ENCODE data around the gene CACNA1S. TPM values are rescaled to one million over a fixed set of nuclear protein-coding genes. Genes with fewer than 3 reads are reported as not detected.

Gene CACNA1S
- total RNA-seq, 2 experiments from 2014 or later: not detected

- peaks cover 28% of the 10 kb centered on the region for H3K27me3 Mint-ChIP-seq
- H3K36me3 Mint-ChIP-seq (ENCODE audit: low read depth): no peaks in the 10 kb centered on the region
- Histone ChIP-seq H3K36me3 (ENCODE audit: insufficient read depth, low read length) (no peaks in the 10 kb centered on the region), H3K27ac (ENCODE audit: low read depth in 1 of 2, low read length in 2 of 2) (no peak within 1 kb of the TSS), H3K4me3 (ENCODE audit: low read length) (no peak within 1 kb of the TSS), H3K27me3 (ENCODE audit: control insufficient read depth in 1 of 2, insufficient read depth in 2 of 2, low read length in 2 of 2) (peaks cover 9 to 10% of the 10 kb centered on the region in 2 experiments), H3K9me3 (ENCODE audit: control insufficient read depth in 1 of 2, insufficient read depth in 1 of 2, low read length in 2 of 2) (no peaks in the 10 kb centered on the region), H3K4me1 (ENCODE audit: insufficient read depth, low read length) (no peaks in the 10 kb centered on the region)
- H3K4me3 Mint-ChIP-seq: no peak within 1 kb of the TSS
- no peaks in the 10 kb centered on the region for H3K9me3 Mint-ChIP-seq
- DNase-seq (no peak), ATAC-seq (ENCODE audit: poor library complexity) (no peak)
- intact Hi-C loops (cut with DNase I, micrococcal nuclease): loop anchor here in 1 of 2 experiments (1.0 kb wide), 1 partner anchor 20 kb away; no protein-coding TSS in a partner anchor
- TF ChIP-seq CTCF (IDR thresholded peaks at IDR 0.05): no peak
- no peaks in the 10 kb centered on the region for H3K4me1 Mint-ChIP-seq (ENCODE audit: low read depth)
- ChIA-PET POLR2A (interaction anchor here (0.9 kb wide), 1 partner anchor 13 kb away, joined by 3 read pairs; no protein-coding TSS in a partner anchor), CTCF (no interaction called here)
- H3K27ac Mint-ChIP-seq: no peak within 1 kb of the TSS
Observed at GRCh38 chr1:201126832-201127754, 14.9 kb upstream of the CACNA1S start, which contains the start of gene ASCL5. Gene ASCL5, minus strand, starts transcription at chr1:201127184. Its CDS starts 11,812 bp downstream, at chr1:201115372.

GRCh38 chr1:201126463-201126831 lies 14.2 kb upstream of the CACNA1S start:
- Mint-ChIP-seq H3K27ac (no peak overlapping the region), H3K27me3 (peaks cover 28% of the 10 kb centered on the region), H3K4me1 (ENCODE audit: low read depth) (no peaks in the 10 kb centered on the region), H3K9me3 (no peaks in the 10 kb centered on the region), H3K4me3 (no peak overlapping the region), H3K36me3 (ENCODE audit: low read depth) (no peaks in the 10 kb centered on the region)
- Histone ChIP-seq H3K36me3 (ENCODE audit: insufficient read depth, low read length) (no peaks in the 10 kb centered on the region), H3K27me3 (ENCODE audit: control insufficient read depth in 1 of 2, insufficient read depth in 2 of 2, low read length in 2 of 2) (peaks cover 10 to 11% of the 10 kb centered on the region in 2 experiments), H3K4me3 (ENCODE audit: low read length) (no peak overlapping the region), H3K9me3 (ENCODE audit: control insufficient read depth in 1 of 2, insufficient read depth in 1 of 2, low read length in 2 of 2) (no peaks in the 10 kb centered on the region), H3K27ac (ENCODE audit: low read depth in 1 of 2, low read length in 2 of 2) (no peak overlapping the region), H3K4me1 (ENCODE audit: insufficient read depth, low read length) (no peaks in the 10 kb centered on the region)
- DNase-seq: no peak
- ChIA-PET CTCF (no interaction called here), POLR2A (interaction anchor here (0.9 kb wide), 1 partner anchor 12 kb away, joined by 3 read pairs; no protein-coding TSS in a partner anchor)
- no peak for TF ChIP-seq CTCF (IDR thresholded peaks at IDR 0.05)
- no peak for ATAC-seq (ENCODE audit: poor library complexity)
- intact Hi-C loops (cut with DNase I, micrococcal nuclease): loop anchor here in 1 of 2 experiments (1.0 kb wide), 1 partner anchor 21 kb away; no protein-coding TSS in a partner anchor

- Histone ChIP-seq H3K36me3 (ENCODE audit: insufficient read depth, low read length) (no peaks in the 10 kb centered on the region), H3K4me1 (ENCODE audit: insufficient read depth, low read length) (no peaks in the 10 kb centered on the region), H3K4me3 (ENCODE audit: low read length) (no peak overlapping the region), H3K27ac (ENCODE audit: low read depth in 1 of 2, low read length in 2 of 2) (no peak overlapping the region), H3K9me3 (ENCODE audit: control insufficient read depth in 1 of 2, insufficient read depth in 1 of 2, low read length in 2 of 2) (no peaks in the 10 kb centered on the region), H3K27me3 (ENCODE audit: control insufficient read depth in 1 of 2, insufficient read depth in 2 of 2, low read length in 2 of 2) (peaks cover 10 to 11% of the 10 kb centered on the region in 2 experiments)
- no peak for TF ChIP-seq CTCF (IDR thresholded peaks at IDR 0.05)
- ChIA-PET CTCF (no interaction called here), POLR2A (no interaction called here)
- no peaks in the 10 kb centered on the region for H3K4me1 Mint-ChIP-seq (ENCODE audit: low read depth)
- H3K4me3 Mint-ChIP-seq: no peak overlapping the region
- no peaks in the 10 kb centered on the region for H3K36me3 Mint-ChIP-seq (ENCODE audit: low read depth)
- no peak overlapping the region for H3K27ac Mint-ChIP-seq
- H3K9me3 Mint-ChIP-seq: no peaks in the 10 kb centered on the region
- intact Hi-C loops (cut with DNase I, micrococcal nuclease): loop anchor here in 1 of 2 experiments (1.0 kb wide), 1 partner anchor 22 kb away; no protein-coding TSS in a partner anchor
- H3K27me3 Mint-ChIP-seq: peaks cover 28% of the 10 kb centered on the region
- no peak for ATAC-seq (ENCODE audit: poor library complexity)
- DNase-seq: no peak
Observed at GRCh38 chr1:201125800-201126199, 13.6 kb upstream of the CACNA1S start.
